Breast epithelium (tissue), 3 donors: ENCODE results near the gene PIM2.

Experiments
- CTCF ChIP-seq, 3 donors: fragments of 450-650 bp; IDR thresholded peaks; one replicate each; pipeline ENCODE4 v1.5.1; 2016 to 2017; ENCODE audit warnings: antibody characterized with exemption in 3 of 3, mild to moderate bottlenecking in 3 of 3, moderate library complexity in 3 of 3
- POLR2A ChIP-seq: fragments of 450-650 bp; IDR thresholded peaks from one replicate; pipeline ENCODE4 v1.6.1; 2016; ENCODE audit warnings: antibody characterized with exemption, mild to moderate bottlenecking, moderate library complexity
- POLR2AphosphoS5 ChIP-seq, 3 donors: sonication (generic); formaldehyde crosslinking; IDR thresholded peaks; one replicate each; pipeline ENCODE4 v1.6.1; 2017; ENCODE audit warnings: antibody characterized with exemption in 3 of 3

GRCh38 chrX:48864210-48864609 is 54.6 kb downstream of the PIM2 start:
- TF ChIP-seq POLR2A: no peak
- TF ChIP-seq CTCF (IDR thresholded peaks at IDR 0.05): no peak
- TF ChIP-seq POLR2AphosphoS5 (IDR thresholded peaks at IDR 0.05): no peak
